OCI-LY7 (cell line): Measurements from ENCODE around the gene RHOT2.

Source experiments
- CTCF ChIP-seq: fragments of 200-600 bp; sonication (generic); conservative IDR thresholded peaks from 2 replicates; pipeline ENCODE4 v1.5.1; 2014; ENCODE audit warnings: mild to moderate bottlenecking, antibody characterized with exemption, low read length, moderate library complexity, mixed read lengths
- EZH2phosphoT487 ChIP-seq: fragments of 200-600 bp; sonication (generic); IDR thresholded peaks from 2 replicates; pipeline ENCODE4 v1.6.1; 2018; ENCODE audit warnings: low read depth, borderline replicate concordance, mild to moderate bottlenecking, mixed run types, antibody characterized with exemption, low read length, moderate library complexity, mixed read lengths

- TF ChIP-seq EZH2phosphoT487 = no peak
- no peak for TF ChIP-seq CTCF
Observed at GRCh38 chr16:626787-627453, 41.0 kb upstream of the RHOT2 start.
